ENCODE data around the gene YJEFN3. TPM values are rescaled to one million over a fixed set of nuclear protein-coding genes. Genes with fewer than 3 reads are reported as not detected.

The YJEFN3 gene
- total and polyA plus RNA-seq, 4 donors = 0.75 to 60.1 (median 5.5) TPM

- H3K9me3 ChIP-seq (ENCODE audit: control insufficient read depth, low read length) = no peaks in the 10 kb centered on the region
- H3K4me3 ChIP-seq (ENCODE audit: low read length in 2 of 2) = no peak overlapping the region
- H3K36me3 ChIP-seq (ENCODE audit: control insufficient read depth in 1 of 2, insufficient read depth in 2 of 2, low read length in 1 of 2) = no peaks in the 10 kb centered on the region
- H3K27me3 ChIP-seq (ENCODE audit: control insufficient read depth in 1 of 2, insufficient read depth in 2 of 2, low read length in 1 of 2) = no peaks in the 10 kb centered on the region
- no peaks in the 10 kb centered on the region for H3K4me1 ChIP-seq (ENCODE audit: control insufficient read depth in 1 of 2, insufficient read depth in 2 of 2, low read length in 2 of 2)
- H3K27ac ChIP-seq (ENCODE audit: low read depth in 1 of 2, low read length in 2 of 2) = no peak overlapping the region
- ATAC-seq (ENCODE audit: low FRiP score) (no peak), DNase-seq (no peak)
- intact Hi-C loops (cut with DNase I) = no loop called here
- WGBS, 2 donors = 84% methylated on average over 6 of the region's 6 CpGs
Measured at GRCh38 chr19:19578252-19578651, 49.5 kb downstream of the YJEFN3 start.

- Histone ChIP-seq H3K27ac (ENCODE audit: low read depth in 1 of 2, low read length in 2 of 2) (no peak overlapping the region), H3K9me3 (ENCODE audit: control insufficient read depth, low read length) (no peaks in the 10 kb centered on the region), H3K4me1 (ENCODE audit: control insufficient read depth in 1 of 2, insufficient read depth in 2 of 2, low read length in 2 of 2) (no peaks in the 10 kb centered on the region), H3K4me3 (ENCODE audit: low read length in 2 of 2) (no peak overlapping the region), H3K36me3 (ENCODE audit: control insufficient read depth in 1 of 2, insufficient read depth in 2 of 2, low read length in 1 of 2) (no peaks in the 10 kb centered on the region), H3K27me3 (ENCODE audit: control insufficient read depth in 1 of 2, insufficient read depth in 2 of 2, low read length in 1 of 2) (no peaks in the 10 kb centered on the region)
- DNase-seq (no peak), ATAC-seq (ENCODE audit: low FRiP score) (no peak)
- intact Hi-C loops (cut with DNase I) = no loop called here
- WGBS, 2 donors = 87 to 89% methylated on average over 25 of the region's 25 CpGs
Measured at GRCh38 chr19:19579533-19580361, 51.0 kb downstream of the YJEFN3 start.

- ATAC-seq (ENCODE audit: low FRiP score) (no peak), DNase-seq (no peak)
- H3K36me3 ChIP-seq (ENCODE audit: control insufficient read depth in 1 of 2, insufficient read depth in 2 of 2, low read length in 1 of 2) = no peaks in the 10 kb centered on the region
- no peak overlapping the region for H3K27ac ChIP-seq (ENCODE audit: low read depth in 1 of 2, low read length in 2 of 2)
- no peaks in the 10 kb centered on the region for H3K27me3 ChIP-seq (ENCODE audit: control insufficient read depth in 1 of 2, insufficient read depth in 2 of 2, low read length in 1 of 2)
- intact Hi-C loops (cut with DNase I) = no loop called here
- 89 to 95% methylated on average over 4 of the region's 4 CpGs for WGBS, 2 donors
- H3K9me3 ChIP-seq (ENCODE audit: control insufficient read depth, low read length) = no peaks in the 10 kb centered on the region
- no peaks in the 10 kb centered on the region for H3K4me1 ChIP-seq (ENCODE audit: control insufficient read depth in 1 of 2, insufficient read depth in 2 of 2, low read length in 2 of 2)
- no peak overlapping the region for H3K4me3 ChIP-seq (ENCODE audit: low read length in 2 of 2)
Measured at GRCh38 chr19:19580418-19580817, 51.7 kb downstream of the YJEFN3 start.

GRCh38 chr19:19581391-19581790 lies 52.7 kb downstream of the YJEFN3 start:
- WGBS, 2 donors = 96% methylated on average over 13 of the region's 13 CpGs
- no peak overlapping the region for H3K4me3 ChIP-seq (ENCODE audit: low read length in 2 of 2)
- intact Hi-C loops (cut with DNase I) = no loop called here
- no peaks in the 10 kb centered on the region for H3K9me3 ChIP-seq (ENCODE audit: control insufficient read depth, low read length)
- no peaks in the 10 kb centered on the region for H3K36me3 ChIP-seq (ENCODE audit: control insufficient read depth in 1 of 2, insufficient read depth in 2 of 2, low read length in 1 of 2)
- no peaks in the 10 kb centered on the region for H3K4me1 ChIP-seq (ENCODE audit: control insufficient read depth in 1 of 2, insufficient read depth in 2 of 2, low read length in 2 of 2)
- DNase-seq = no peak
- ATAC-seq (ENCODE audit: low FRiP score) = no peak
- H3K27ac ChIP-seq (ENCODE audit: low read depth in 1 of 2, low read length in 2 of 2) = no peak overlapping the region
- H3K27me3 ChIP-seq (ENCODE audit: control insufficient read depth in 1 of 2, insufficient read depth in 2 of 2, low read length in 1 of 2) = no peaks in the 10 kb centered on the region

DNA sequence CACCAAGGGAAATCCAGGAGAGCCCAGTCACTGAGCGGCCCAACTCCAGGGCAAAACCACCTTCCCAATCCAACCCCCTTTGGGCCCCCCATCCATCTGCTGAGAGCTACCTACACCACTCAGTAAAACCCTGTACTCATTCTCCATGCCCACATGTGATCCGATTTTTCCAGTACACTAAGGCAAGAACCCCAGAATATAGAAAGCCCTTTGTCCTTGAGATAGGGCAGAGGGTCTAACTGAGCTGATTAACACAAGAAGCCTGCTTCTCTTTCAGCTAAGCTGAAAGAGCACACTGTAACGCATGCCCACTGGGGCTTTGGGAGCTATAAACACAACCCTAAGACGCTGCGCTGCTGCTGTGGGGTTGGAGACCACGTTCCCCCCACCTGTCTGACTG lies 53.8 kb downstream of the YJEFN3 start:
- no peaks in the 10 kb centered on the region for H3K9me3 ChIP-seq (ENCODE audit: control insufficient read depth, low read length)
- ATAC-seq (ENCODE audit: low FRiP score) (no peak), DNase-seq (no peak)
- no peak overlapping the region for H3K4me3 ChIP-seq (ENCODE audit: low read length in 2 of 2)
- 91 to 93% methylated on average over 6 of the region's 6 CpGs for WGBS, 2 donors
- no peaks in the 10 kb centered on the region for H3K36me3 ChIP-seq (ENCODE audit: control insufficient read depth in 1 of 2, insufficient read depth in 2 of 2, low read length in 1 of 2)
- no peaks in the 10 kb centered on the region for H3K27me3 ChIP-seq (ENCODE audit: control insufficient read depth in 1 of 2, insufficient read depth in 2 of 2, low read length in 1 of 2)
- no peaks in the 10 kb centered on the region for H3K4me1 ChIP-seq (ENCODE audit: control insufficient read depth in 1 of 2, insufficient read depth in 2 of 2, low read length in 2 of 2)
- intact Hi-C loops (cut with DNase I) = no loop called here
- H3K27ac ChIP-seq (ENCODE audit: low read depth in 1 of 2, low read length in 2 of 2) = no peak overlapping the region

- Histone ChIP-seq H3K36me3 (ENCODE audit: control insufficient read depth in 1 of 2, insufficient read depth in 2 of 2, low read length in 1 of 2) (no peaks in the 10 kb centered on the region), H3K27me3 (ENCODE audit: control insufficient read depth in 1 of 2, insufficient read depth in 2 of 2, low read length in 1 of 2) (no peaks in the 10 kb centered on the region), H3K9me3 (ENCODE audit: control insufficient read depth, low read length) (no peaks in the 10 kb centered on the region), H3K27ac (ENCODE audit: low read depth in 1 of 2, low read length in 2 of 2) (no peak overlapping the region), H3K4me3 (ENCODE audit: low read length in 2 of 2) (no peak overlapping the region), H3K4me1 (ENCODE audit: control insufficient read depth in 1 of 2, insufficient read depth in 2 of 2, low read length in 2 of 2) (no peaks in the 10 kb centered on the region)
- intact Hi-C loops (cut with DNase I) = no loop called here
- 91 to 93% methylated on average over 6 of the region's 6 CpGs for WGBS, 2 donors
- ATAC-seq (ENCODE audit: low FRiP score) = no peak
- DNase-seq = no peak
Measured at GRCh38 chr19:19584356-19584755, 55.6 kb downstream of the YJEFN3 start.

Other genes starting within 250 kb of the YJEFN3 start
- gene SUGP1, start 208.4 kb upstream of the YJEFN3 start, total RNA-seq = 10 to 100 TPM; 29.0 to 44.3 TPM
- gene SUGP1, start 208.4 kb upstream of the YJEFN3 start, polyA plus RNA-seq = 10 to 100 TPM; 22.0 to 58.4 TPM
- 10 to 100 TPM; 54.0 to 82.8 TPM for gene MAU2, start 208.1 kb upstream of the YJEFN3 start, total RNA-seq
- gene MAU2, start 208.1 kb upstream of the YJEFN3 start, polyA plus RNA-seq = 10 to 100 TPM; 11.3 to 36.7 TPM
- gene GATAD2A, start 123.2 kb upstream of the YJEFN3 start, total RNA-seq = 10 to 100 TPM; 78.6 to 86.7 TPM
- gene GATAD2A, start 123.2 kb upstream of the YJEFN3 start, polyA plus RNA-seq = 10 to 100 TPM; 17.9 to 22.7 TPM
- 1 to 10 TPM in 1 of 2 donors, under 1 TPM in 1; 0.84 to 1.2 TPM for gene TSSK6, start 13.4 kb upstream of the YJEFN3 start, total RNA-seq
- 1 to 10 TPM in 1 of 2 donors, under 1 TPM in 1; 0.50 to 1.3 TPM for gene TSSK6, start 13.4 kb upstream of the YJEFN3 start, polyA plus RNA-seq
- 100 to 1,000 TPM; 183 to 208 TPM for gene NDUFA13, start 12.7 kb upstream of the YJEFN3 start, total RNA-seq
- gene NDUFA13, start 12.7 kb upstream of the YJEFN3 start, polyA plus RNA-seq = 100 to 1,000 TPM; 249 to 307 TPM
- 1 to 10 TPM in 1 of 2 donors, under 1 TPM in 1; 0.36 to 4.2 TPM for gene CILP2, start 9.4 kb downstream of the YJEFN3 start, total RNA-seq
- gene CILP2, start 9.4 kb downstream of the YJEFN3 start, polyA plus RNA-seq = under 1 TPM in 1 of 2 donors, not detected in 1; 0.13 TPM
- 1 to 10 TPM in 1 of 2 donors, under 1 TPM in 1; 0.65 to 1.4 TPM for gene PBX4, start 89.8 kb downstream of the YJEFN3 start, total RNA-seq
- 1 to 10 TPM in 1 of 2 donors, not detected in 1; 1.5 TPM for gene PBX4, start 89.8 kb downstream of the YJEFN3 start, polyA plus RNA-seq
- 10 to 100 TPM in 1 of 2 donors, 1 to 10 TPM in 1; 5.7 to 11.7 TPM for gene LPAR2, start 99.3 kb downstream of the YJEFN3 start, total RNA-seq
- gene LPAR2, start 99.3 kb downstream of the YJEFN3 start, polyA plus RNA-seq = 10 to 100 TPM in 1 of 2 donors, 1 to 10 TPM in 1; 1.5 to 10.1 TPM
- gene GMIP, start 114.7 kb downstream of the YJEFN3 start, total RNA-seq = 10 to 100 TPM; 14.9 to 25.6 TPM
- gene GMIP, start 114.7 kb downstream of the YJEFN3 start, polyA plus RNA-seq = 1 to 10 TPM; 3.4 to 5.9 TPM
- 10 to 100 TPM; 41.7 to 53.6 TPM for gene ATP13A1, start 134.8 kb downstream of the YJEFN3 start, total RNA-seq
- gene ATP13A1, start 134.8 kb downstream of the YJEFN3 start, polyA plus RNA-seq = 100 to 1,000 TPM in 1 of 2 donors, 10 to 100 TPM in 1; 13.9 to 105 TPM
- gene ZNF101, start 139.9 kb downstream of the YJEFN3 start, total RNA-seq = 10 to 100 TPM; 11.3 to 13.3 TPM
- 1 to 10 TPM; 2.0 to 6.5 TPM for gene ZNF101, start 139.9 kb downstream of the YJEFN3 start, polyA plus RNA-seq
- 10 to 100 TPM in 1 of 2 donors, 1 to 10 TPM in 1; 6.2 to 10.9 TPM for gene ZNF14, start 204.2 kb downstream of the YJEFN3 start, total RNA-seq
- gene ZNF14, start 204.2 kb downstream of the YJEFN3 start, polyA plus RNA-seq = 1 to 10 TPM; 3.0 to 4.6 TPM

Data from aorta (tissue), 5 donors.